ENCODE data around the gene GRSF1.

GRSF1 gene
- 64.3 to 201 (median 118) reads per million in 9 experiments for total RNA-seq

- DNase-seq: peak; percentile 92
- peaks cover 14 to 27% of the 10 kb centered on the region in 2 donors for H3K4me1 Mint-ChIP-seq (ENCODE audit: low read depth in 2 of 2)
- H3K27ac Mint-ChIP-seq: peak within 1 kb of the TSS; percentile 93 to 95
- no peaks in the 10 kb centered on the region for H3K9me3 Mint-ChIP-seq
- peaks cover 20% of the 10 kb centered on the region for H3K36me3 Mint-ChIP-seq (ENCODE audit: insufficient read depth)
- peak; percentile 81 for ATAC-seq (replicated peaks)
- H3K27me3 Mint-ChIP-seq: no peaks in the 10 kb centered on the region
- H3K4me3 Mint-ChIP-seq: peak within 1 kb of the TSS; percentile 96 to 99
Observed at GRCh38 chr4:70839589-70840093, at the start of gene GRSF1. Gene GRSF1 (minus strand): TSS chr4:70839890. CDS start chr4:70839827, 63 bp downstream.

GRCh38 chr4:70885174-70885573 is 45.5 kb upstream of the GRSF1 start:
- Mint-ChIP-seq H3K36me3 (ENCODE audit: insufficient read depth) (no peaks in the 10 kb centered on the region), H3K27me3 (peaks cover 0 to 10% of the 10 kb centered on the region in 2 donors), H3K9me3 (no peaks in the 10 kb centered on the region), H3K4me3 (no peak overlapping the region), H3K27ac (no peak overlapping the region), H3K4me1 (ENCODE audit: low read depth in 2 of 2) (no peaks in the 10 kb centered on the region)
- ATAC-seq (replicated peaks) (no peak), DNase-seq (no peak)

- Mint-ChIP-seq H3K36me3 (ENCODE audit: insufficient read depth) (no peaks in the 10 kb centered on the region), H3K9me3 (no peaks in the 10 kb centered on the region), H3K4me3 (no peak overlapping the region), H3K4me1 (ENCODE audit: low read depth in 2 of 2) (no peaks in the 10 kb centered on the region), H3K27me3 (no peaks in the 10 kb centered on the region), H3K27ac (no peak overlapping the region)
- no peak for DNase-seq
- ATAC-seq (replicated peaks): no peak
Observed at GRCh38 chr4:70880739-70881138, 41.0 kb upstream of the GRSF1 start.

- Mint-ChIP-seq H3K27me3 (no peaks in the 10 kb centered on the region), H3K9me3 (no peaks in the 10 kb centered on the region), H3K4me3 (no peak overlapping the region)
Observed at GRCh38 chr4:70877556-70877955, 37.9 kb upstream of the GRSF1 start.

GRCh38 chr4:70874268-70875156 is 34.8 kb upstream of the GRSF1 start:
- H3K4me3 Mint-ChIP-seq: no peak overlapping the region
- H3K27ac Mint-ChIP-seq: no peak overlapping the region
- DNase-seq: no peak
- no peak for ATAC-seq (replicated peaks)
- H3K27me3 Mint-ChIP-seq: peaks cover 0 to 6% of the 10 kb centered on the region in 2 donors
- H3K9me3 Mint-ChIP-seq: no peaks in the 10 kb centered on the region
- no peaks in the 10 kb centered on the region for H3K36me3 Mint-ChIP-seq (ENCODE audit: insufficient read depth)
- no peaks in the 10 kb centered on the region for H3K4me1 Mint-ChIP-seq (ENCODE audit: low read depth in 2 of 2)

More at GRCh38 chr4:70877556-70877955, 37.9 kb upstream of the GRSF1 start:
- DNase-seq (no peak), ATAC-seq (replicated peaks) (no peak)
- H3K27ac Mint-ChIP-seq: no peak overlapping the region
- no peaks in the 10 kb centered on the region for H3K4me1 Mint-ChIP-seq (ENCODE audit: low read depth in 2 of 2)
- H3K36me3 Mint-ChIP-seq (ENCODE audit: insufficient read depth): no peaks in the 10 kb centered on the region

GRCh38 chr4:70873216-70873615 is 33.5 kb upstream of the GRSF1 start:
- no peaks in the 10 kb centered on the region for H3K36me3 Mint-ChIP-seq (ENCODE audit: insufficient read depth)
- H3K4me1 Mint-ChIP-seq (ENCODE audit: low read depth in 2 of 2): no peaks in the 10 kb centered on the region
- no peak overlapping the region for H3K4me3 Mint-ChIP-seq
- no peak for DNase-seq
- H3K9me3 Mint-ChIP-seq: no peaks in the 10 kb centered on the region
- no peak for ATAC-seq (replicated peaks)
- no peak overlapping the region for H3K27ac Mint-ChIP-seq
- H3K27me3 Mint-ChIP-seq: peaks cover 0 to 6% of the 10 kb centered on the region in 2 donors

GRCh38 chr4:70868778-70869177 is 29.1 kb upstream of the GRSF1 start:
- ATAC-seq (replicated peaks): no peak
- Mint-ChIP-seq H3K4me1 (ENCODE audit: low read depth in 2 of 2) (no peaks in the 10 kb centered on the region), H3K9me3 (no peaks in the 10 kb centered on the region), H3K27ac (no peak overlapping the region), H3K36me3 (ENCODE audit: insufficient read depth) (no peaks in the 10 kb centered on the region), H3K4me3 (no peak overlapping the region), H3K27me3 (peaks cover 0 to 6% of the 10 kb centered on the region in 2 donors)
- no peak for DNase-seq

- DNase-seq: no peak
- H3K4me3 Mint-ChIP-seq: no peak overlapping the region
- ATAC-seq (replicated peaks): no peak
- H3K9me3 Mint-ChIP-seq: no peaks in the 10 kb centered on the region
- H3K4me1 Mint-ChIP-seq (ENCODE audit: low read depth in 2 of 2): peaks cover 0 to 4% of the 10 kb centered on the region in 2 donors
- H3K27ac Mint-ChIP-seq: peak overlapping the region in 1 of 2 donors; percentile 32
- no peaks in the 10 kb centered on the region for H3K27me3 Mint-ChIP-seq
- no peaks in the 10 kb centered on the region for H3K36me3 Mint-ChIP-seq (ENCODE audit: insufficient read depth)
Observed at GRCh38 chr4:70863099-70863790, 23.6 kb upstream of the GRSF1 start.

GRCh38 chr4:70859066-70859465 is 19.4 kb upstream of the GRSF1 start:
- no peaks in the 10 kb centered on the region for H3K27me3 Mint-ChIP-seq
- H3K36me3 Mint-ChIP-seq (ENCODE audit: insufficient read depth): no peaks in the 10 kb centered on the region
- H3K9me3 Mint-ChIP-seq: no peaks in the 10 kb centered on the region
- DNase-seq (no peak), ATAC-seq (replicated peaks) (no peak)
- H3K27ac Mint-ChIP-seq: no peak overlapping the region
- H3K4me3 Mint-ChIP-seq: no peak overlapping the region
- H3K4me1 Mint-ChIP-seq (ENCODE audit: low read depth in 2 of 2): peaks cover 0 to 4% of the 10 kb centered on the region in 2 donors

- no peaks in the 10 kb centered on the region for H3K9me3 Mint-ChIP-seq
- H3K36me3 Mint-ChIP-seq (ENCODE audit: insufficient read depth): no peaks in the 10 kb centered on the region
- no peak overlapping the region for H3K4me3 Mint-ChIP-seq
- H3K27ac Mint-ChIP-seq: no peak overlapping the region
- no peaks in the 10 kb centered on the region for H3K27me3 Mint-ChIP-seq
- no peak for DNase-seq
- H3K4me1 Mint-ChIP-seq (ENCODE audit: low read depth in 2 of 2): peaks cover 0 to 4% of the 10 kb centered on the region in 2 donors
- no peak for ATAC-seq (replicated peaks)
Observed at GRCh38 chr4:70858454-70858853, 18.8 kb upstream of the GRSF1 start.

- no peak for DNase-seq
- Mint-ChIP-seq H3K27ac (no peak overlapping the region), H3K4me3 (no peak overlapping the region), H3K4me1 (ENCODE audit: low read depth in 2 of 2) (no peaks in the 10 kb centered on the region), H3K27me3 (no peaks in the 10 kb centered on the region), H3K36me3 (ENCODE audit: insufficient read depth) (no peaks in the 10 kb centered on the region), H3K9me3 (no peaks in the 10 kb centered on the region)
- no peak for ATAC-seq (replicated peaks)
Observed at GRCh38 chr4:70855464-70855863, 15.8 kb upstream of the GRSF1 start.

- H3K9me3 Mint-ChIP-seq: no peaks in the 10 kb centered on the region
- H3K4me3 Mint-ChIP-seq: no peak overlapping the region
- no peaks in the 10 kb centered on the region for H3K4me1 Mint-ChIP-seq (ENCODE audit: low read depth in 2 of 2)
- ATAC-seq (replicated peaks): no peak
- no peaks in the 10 kb centered on the region for H3K36me3 Mint-ChIP-seq (ENCODE audit: insufficient read depth)
- no peaks in the 10 kb centered on the region for H3K27me3 Mint-ChIP-seq
- no peak overlapping the region for H3K27ac Mint-ChIP-seq
- DNase-seq: no peak
Observed at GRCh38 chr4:70849291-70849690, 9.6 kb upstream of the GRSF1 start.

- ATAC-seq (replicated peaks) (no peak), DNase-seq (no peak)
- Mint-ChIP-seq H3K4me3 (no peak overlapping the region), H3K27ac (no peak overlapping the region), H3K36me3 (ENCODE audit: insufficient read depth) (no peaks in the 10 kb centered on the region), H3K4me1 (ENCODE audit: low read depth in 2 of 2) (no peaks in the 10 kb centered on the region), H3K9me3 (no peaks in the 10 kb centered on the region), H3K27me3 (no peaks in the 10 kb centered on the region)
Observed at GRCh38 chr4:70844180-70844579, 4.5 kb upstream of the GRSF1 start.
